T-cell (primary cell): ENCODE measurements around the gene BUD31. TPM values are rescaled to one million over a fixed set of nuclear protein-coding genes. Genes with fewer than 3 reads are reported as not detected.
"Not testable (repeated sequence)": the region's sequence is repeated elsewhere in the genome, so short reads cannot be mapped to it uniquely, and the experiment has no call there.

Experiments used
- ATAC-seq, 4 experiments: fragments of 200-7000 bp in 3 of 4; fragments of 150-1000 bp in 1 of 4; cut with Tn5 transposase; replicated peaks in 1 of 4; 1 replicate in 3 of 4; 2 replicates in 1 of 4; pipeline ENCODE4 v1.10.0; 2021; ENCODE audit warnings: moderate library complexity in 3 of 4, mild to moderate bottlenecking in 2 of 4, moderate number of reproducible peaks in 1 of 4
- CTCF ChIA-PET, 2 donors: fragments of 300-600 bp; sonication (Branson Sonifier 250); formaldehyde crosslinking; loops; one replicate each; lab custom pipeline; 2022; ENCODE audit warnings: antibody characterized with exemption in 2 of 2; lab: Charles Lee
- POLR2A ChIA-PET, 2 donors: fragments of 300-600 bp; sonication (Branson Sonifier 250); formaldehyde crosslinking; loops; one replicate each; lab custom pipeline; 2022; ENCODE audit warnings: antibody characterized with exemption in 2 of 2; lab: Charles Lee
- DNase-seq, 35 experiments: peaks; one replicate each; pipeline versions ENCODE4 v3.0.0 to v3.0.0-alpha.2; 2013 to 2023
- H3K27ac ChIP-seq: one replicate; pipeline ENCODE4 v1.5.1; 2013; ENCODE audit warnings: low read length
- H3K27me3 ChIP-seq, 2 experiments: replicated peaks in 1 of 2; 1 replicate in 1 of 2; 2 replicates in 1 of 2; pipeline versions ENCODE4 v1.6.1 to v1.7.0; 2013; ENCODE audit warnings: low read length in 1 of 2, mixed read lengths in 1 of 2; ENCODE audit not compliant: control insufficient read depth in 2 of 2, insufficient read depth in 2 of 2; ENCODE audit errors: extremely low read depth in 1 of 2
- H3K36me3 ChIP-seq, 2 donors: 1 replicate in 1 of 2; 2 replicates in 1 of 2; pipeline versions ENCODE4 v1.6.1 to v1.7.0; 2013; ENCODE audit warnings: low read length in 1 of 2; ENCODE audit not compliant: control insufficient read depth in 2 of 2, insufficient read depth in 1 of 2; ENCODE audit errors: extremely low read depth in 1 of 2
- H3K4me1 ChIP-seq, 2 experiments: 1 replicate in 1 of 2; 2 replicates in 1 of 2; pipeline versions ENCODE4 v1.6.1 to v1.7.0; 2013; ENCODE audit warnings: low read length in 2 of 2, mixed read lengths in 1 of 2; ENCODE audit not compliant: insufficient read depth in 2 of 2, control insufficient read depth in 1 of 2; ENCODE audit errors: extremely low read depth in 1 of 2
- H3K4me3 ChIP-seq, 2 donors: 1 replicate in 1 of 2; 2 replicates in 1 of 2; pipeline versions ENCODE4 v1.5.1 to v1.7.0; 2013; ENCODE audit warnings: mild to moderate bottlenecking in 2 of 2, low read length in 1 of 2, moderate library complexity in 1 of 2; ENCODE audit not compliant: control insufficient read depth in 1 of 2; ENCODE audit errors: extremely low read depth in 1 of 2
- H3K9me3 ChIP-seq: 2 replicates; pipeline ENCODE4 v1.7.0; 2013
- H3K27ac Mint-ChIP-seq, 2 donors: one replicate each; pipeline ENCODE4 v1.8.0; 2020 to 2021; ENCODE audit warnings: mild to moderate bottlenecking in 2 of 2, mixed read lengths in 2 of 2
- H3K27me3 Mint-ChIP-seq, 2 donors: one replicate each; pipeline ENCODE4 v1.8.0; 2021 to 2022; ENCODE audit warnings: mixed read lengths in 2 of 2
- H3K36me3 Mint-ChIP-seq: one replicate; pipeline ENCODE4 v1.8.0; 2021; ENCODE audit warnings: mixed read lengths
- H3K4me1 Mint-ChIP-seq, 3 donors: one replicate each; pipeline ENCODE4 v1.8.0; 2020 to 2022; ENCODE audit warnings: mixed read lengths in 3 of 3, mild to moderate bottlenecking in 1 of 3
- H3K4me3 Mint-ChIP-seq, 3 donors: one replicate each; pipeline ENCODE4 v1.8.0; 2020 to 2022; ENCODE audit warnings: mild to moderate bottlenecking in 3 of 3, mixed read lengths in 3 of 3, moderate library complexity in 3 of 3
- H3K9me3 Mint-ChIP-seq, 3 donors: one replicate each; pipeline ENCODE4 v1.8.0; 2020 to 2022; ENCODE audit warnings: mixed read lengths in 3 of 3
- WGBS: methylation state at CpG from one replicate; pipeline ENCODE4 v1.1.5; 2013; ENCODE audit warnings: missing lambda C conversion rate; ENCODE audit not compliant: insufficient coverage; 5-methylcytosine and 5-hydroxymethylcytosine counted together
- total RNA-seq, 35 experiments: library from RNA in 6 of 35; stranded (reverse) in 6 of 35; fragments of 120-200 nt in 1 of 35; gene quantifications; one replicate each; pipeline versions ENCODE4 v1.2.1 to v1.2.4 and lab custom pipeline; 2013 to 2026

Gene BUD31
- total RNA-seq, 5 donors from 2014 or later (not counting 1 experiment from before 2014, with no cell fraction given) = 63.2 to 127 (median 82.3) TPM

GRCh38 chr7:99373091-99374066 is 35.4 kb upstream of the BUD31 start:
- Histone ChIP-seq H3K36me3 (peaks cover 3 to 15% of the 10 kb centered on the region in 2 donors), H3K9me3 (no peaks in the 10 kb centered on the region), H3K27me3 (no peaks in the 10 kb centered on the region), H3K4me1 (peaks cover 6 to 41% of the 10 kb centered on the region in 2 experiments), H3K4me3 (peak overlapping the region; percentile 70 to 75), H3K27ac (peak overlapping the region; percentile 36)
- H3K4me3 Mint-ChIP-seq = peak overlapping the region; percentile 78 to 85 (median 80)
- H3K27me3 Mint-ChIP-seq = no peaks in the 10 kb centered on the region
- no peaks in the 10 kb centered on the region for H3K9me3 Mint-ChIP-seq
- H3K27ac Mint-ChIP-seq = peak overlapping the region; percentile 75 to 79
- no peak for DNase-seq
- no peak for ATAC-seq
- POLR2A ChIA-PET = interaction anchor here in 1 of 2 donors (0.5 to 1.0 kb wide), 4 partner anchors 15 to 184 kb away, joined by 3 to 9 read pairs (median 6); no protein-coding TSS in a partner anchor
- H3K36me3 Mint-ChIP-seq = peaks cover 6% of the 10 kb centered on the region
- 81% methylated on average over 23 of the region's 41 CpGs for WGBS
- CTCF ChIA-PET = interaction anchor here in 1 of 2 donors (0.6 kb wide), 1 partner anchor 71 kb away, joined by 3 read pairs; no protein-coding TSS in a partner anchor
- H3K4me1 Mint-ChIP-seq = peaks cover 26 to 29% (median 28%) of the 10 kb centered on the region in 3 donors

- no peaks in the 10 kb centered on the region for H3K9me3 ChIP-seq
- Mint-ChIP-seq H3K27ac (peak within 1 kb of the TSS; percentile 84 to 88), H3K4me1 (peaks cover 33 to 36% (median 36%) of the 10 kb centered on the region in 3 donors), H3K4me3 (peak within 1 kb of the TSS; percentile 78 to 85 (median 80)), H3K27me3 (no peaks in the 10 kb centered on the region), H3K36me3 (peaks cover 10% of the 10 kb centered on the region), H3K9me3 (no peaks in the 10 kb centered on the region)
- peaks cover 10 to 51% of the 10 kb centered on the region in 2 experiments for H3K4me1 ChIP-seq
- peak; percentile 55 to 93 (median 81) for DNase-seq
- under 1% methylated on average over 75 of the region's 95 CpGs for WGBS
- peak; percentile 70 to 88 (median 85) for ATAC-seq
- H3K27ac ChIP-seq = peak within 1 kb of the TSS; percentile 89
- CTCF ChIA-PET = interaction anchor here (0.6 to 1.2 kb wide), 2 partner anchors 15 to 34 kb away, joined by 3 to 5 read pairs; partner anchors contain the start of genes BUD31 (in 1 of the 2) and PDAP1 (in 1 of the 2)
- no peaks in the 10 kb centered on the region for H3K27me3 ChIP-seq
- POLR2A ChIA-PET = interaction anchor here (0.7 to 1.1 kb wide), 3 partner anchors 14 to 183 kb away, joined by 5 to 9 read pairs (median 6); partner anchors contain the start of genes BUD31 (in 1 of the 2) and PDAP1 (in 1 of the 2)
- H3K4me3 ChIP-seq = peak within 1 kb of the TSS; percentile 75 to 79
- peaks cover 0 to 15% of the 10 kb centered on the region in 2 donors for H3K36me3 ChIP-seq
Observed at GRCh38 chr7:99374111-99375064, 34.4 kb upstream of the BUD31 start, which contains the start of gene ARPC1B. ARPC1B (plus strand) TSS chr7:99374730; CDS start chr7:99385715, 10,985 bp downstream.

GRCh38 chr7:99375070-99375807 is 33.5 kb upstream of the BUD31 start:
- H3K27ac ChIP-seq = peak overlapping the region; percentile 89
- ChIA-PET CTCF (interaction anchor here (0.6 to 1.2 kb wide), 2 partner anchors 16 to 33 kb away, joined by 3 to 5 read pairs; partner anchors contain the start of genes BUD31 (in 1 of the 2) and PDAP1 (in 1 of the 2)), POLR2A (interaction anchor here (0.7 to 1.4 kb wide), 3 partner anchors 33 to 257 kb away, joined by 5 to 6 read pairs (median 5); partner anchors contain the start of genes BUD31 (in 1 of the 2) and PDAP1 (in 1 of the 2))
- peaks cover 16 to 59% of the 10 kb centered on the region in 2 experiments for H3K4me1 ChIP-seq
- WGBS = under 1% methylated on average over 38 of the region's 58 CpGs
- no peaks in the 10 kb centered on the region for H3K27me3 Mint-ChIP-seq
- DNase-seq = peak in 31 of 35 experiments; percentile 24 to 74 (median 43)
- no peaks in the 10 kb centered on the region for H3K9me3 ChIP-seq
- peaks cover 0 to 15% of the 10 kb centered on the region in 2 donors for H3K36me3 ChIP-seq
- H3K4me3 ChIP-seq = peak overlapping the region; percentile 75 to 79
- peaks cover 41 to 45% (median 45%) of the 10 kb centered on the region in 3 donors for H3K4me1 Mint-ChIP-seq
- H3K27me3 ChIP-seq = no peaks in the 10 kb centered on the region
- no peaks in the 10 kb centered on the region for H3K9me3 Mint-ChIP-seq
- peak overlapping the region; percentile 72 to 85 (median 74) for H3K4me3 Mint-ChIP-seq
- peaks cover 10% of the 10 kb centered on the region for H3K36me3 Mint-ChIP-seq
- H3K27ac Mint-ChIP-seq = peak overlapping the region; percentile 84 to 88
- ATAC-seq = peak; percentile 25 to 54 (median 48)

GRCh38 chr7:99379043-99379577 is 29.7 kb upstream of the BUD31 start:
- POLR2A ChIA-PET = interaction anchor here (0.5 to 0.7 kb wide), 2 partner anchors 21 to 178 kb away, joined by 4 to 7 read pairs; no protein-coding TSS in a partner anchor
- Mint-ChIP-seq H3K27me3 (no peaks in the 10 kb centered on the region), H3K9me3 (no peaks in the 10 kb centered on the region), H3K4me1 (peaks cover 58 to 65% (median 59%) of the 10 kb centered on the region in 3 donors), H3K4me3 (peak overlapping the region; percentile 63 to 72 (median 68)), H3K36me3 (peaks cover 17% of the 10 kb centered on the region), H3K27ac (peak overlapping the region; percentile 93 to 95)
- Histone ChIP-seq H3K4me1 (peaks cover 27 to 86% of the 10 kb centered on the region in 2 experiments), H3K36me3 (peaks cover 5 to 35% of the 10 kb centered on the region in 2 donors), H3K27ac (peak overlapping the region; percentile 99), H3K9me3 (no peaks in the 10 kb centered on the region), H3K27me3 (no peaks in the 10 kb centered on the region), H3K4me3 (peak overlapping the region; percentile 39 to 40)
- CTCF ChIA-PET = interaction anchor here in 1 of 2 donors (0.6 to 0.9 kb wide), 2 partner anchors 30 to 87 kb away, joined by 4 to 5 read pairs; partner anchors contain the start of genes BUD31 and PDAP1
- ATAC-seq = peak in 1 of 4 experiments; percentile 22
- DNase-seq = peak in 29 of 35 experiments; percentile 30 to 81 (median 46)
- WGBS = 0% methylated on average over 3 of the region's 7 CpGs

GRCh38 chr7:99379693-99380031 is 29.1 kb upstream of the BUD31 start:
- H3K27me3 ChIP-seq, H3K9me3 Mint-ChIP-seq, H3K9me3 ChIP-seq, ATAC-seq, H3K27me3 Mint-ChIP-seq: not testable (repeated sequence)
- Histone ChIP-seq H3K27ac (peak overlapping the region; percentile 99), H3K4me3 (peak overlapping the region; percentile 39 to 40), H3K4me1 (peaks cover 27 to 92% of the 10 kb centered on the region in 2 experiments), H3K36me3 (peaks cover 5 to 37% of the 10 kb centered on the region in 2 donors)
- H3K36me3 Mint-ChIP-seq = peaks cover 17% of the 10 kb centered on the region
- POLR2A ChIA-PET = interaction anchor here (0.5 to 0.7 kb wide), 2 partner anchors 22 to 178 kb away, joined by 4 to 7 read pairs; no protein-coding TSS in a partner anchor
- DNase-seq = peak in 1 of 35 experiments; percentile 11
- H3K4me3 Mint-ChIP-seq = peak overlapping the region; percentile 68 to 78 (median 72)
- WGBS = no CpG with 5 or more reads among the region's 7 CpGs
- H3K4me1 Mint-ChIP-seq = peaks cover 63 to 70% (median 64%) of the 10 kb centered on the region in 3 donors
- peak overlapping the region; percentile 93 to 95 for H3K27ac Mint-ChIP-seq
- CTCF ChIA-PET = interaction anchor here in 1 of 2 donors (0.6 to 0.9 kb wide), 2 partner anchors 29 to 87 kb away, joined by 4 to 5 read pairs; partner anchors contain the start of genes BUD31 and PDAP1
